BLaER1 treated with 17β-estradiol and CSF1 and Interleukin-3, amounts not matched to agents 10 nM and 100 nM (cell line): ENCODE measurements around the gene COL2A1.

Experiments used
- H3K27ac ChIP-seq, 11 experiments: shearing (Covaris generic); formaldehyde crosslinking; 2 replicates each; pipeline ENCODE4 v1.8.1; 2022
- H3K27me3 ChIP-seq, 11 experiments: shearing (Covaris generic); formaldehyde crosslinking; 2 replicates each; pipeline ENCODE4 v1.8.1; 2022
- H3K36me3 ChIP-seq, 11 experiments: shearing (Covaris generic); formaldehyde crosslinking; 2 replicates each; pipeline ENCODE4 v1.8.1; 2022
- H3K4me1 ChIP-seq, 10 experiments: shearing (Covaris generic); formaldehyde crosslinking; 2 replicates each; pipeline ENCODE4 v1.8.1; 2022
- H3K4me2 ChIP-seq, 11 experiments: shearing (Covaris generic); formaldehyde crosslinking; 2 replicates each; pipeline ENCODE4 v1.8.1; 2022
- H3K4me3 ChIP-seq, 10 experiments: shearing (Covaris generic); formaldehyde crosslinking; 2 replicates each; pipeline ENCODE4 v1.8.1; 2022
- H3K9ac ChIP-seq, 11 experiments: shearing (Covaris generic); formaldehyde crosslinking; 2 replicates each; pipeline ENCODE4 v1.8.1; 2022
- H3K9me3 ChIP-seq, 11 experiments: shearing (Covaris generic); formaldehyde crosslinking; replicated peaks in 1 of 11; 2 replicates each; pipeline ENCODE4 v1.8.1; 2022
- H4K20me1 ChIP-seq, 11 experiments: shearing (Covaris generic); formaldehyde crosslinking; 2 replicates each; pipeline ENCODE4 v1.8.1; 2022
- Cebpa-rat ChIP-seq, 11 experiments: shearing (Covaris generic); IDR thresholded peaks; 2 replicates each; pipeline ENCODE4 v1.8.1; 2022

The COL2A1 gene

GRCh38 chr12:48004053-48004941 lies at the start of gene COL2A1:
COL2A1 (minus strand) TSS chr12:48004476; CDS start chr12:48004321, 155 bp downstream.
- Histone ChIP-seq H3K27me3 (peaks cover 71 to 88% (median 80%) of the 10 kb centered on the region in 11 experiments), H3K4me1 (peaks cover 25 to 37% (median 35%) of the 10 kb centered on the region in 10 experiments; a peak in 19 of 20 replicates), H3K27ac (no peak within 1 kb of the TSS)

GRCh38 chr12:48053883-48054282 lies 49.6 kb upstream of the COL2A1 start:
- no peak overlapping the region for H3K9ac ChIP-seq
- H4K20me1 ChIP-seq, result no peaks in the 10 kb centered on the region
- H3K9me3 ChIP-seq, result peaks cover 13 to 18% (median 18%) of the 10 kb centered on the region in 11 experiments
- no peak for TF ChIP-seq Cebpa-rat (IDR thresholded peaks at IDR 0.05)
- H3K4me3 ChIP-seq, result no peak overlapping the region
- peak overlapping the region in 1 of 11 experiments; percentile 18; a peak in 1 of 22 replicates for H3K4me2 ChIP-seq
- H3K36me3 ChIP-seq, result peaks cover 32 to 67% (median 52%) of the 10 kb centered on the region in 11 experiments
- H3K27ac ChIP-seq, result no peak overlapping the region
- no peaks in the 10 kb centered on the region for H3K27me3 ChIP-seq
- peaks cover 0 to 14% (median 0%) of the 10 kb centered on the region in 10 experiments; a peak in 2 of 20 replicates for H3K4me1 ChIP-seq

More at GRCh38 chr12:48004053-48004941, at the start of gene COL2A1:
- no peaks in the 10 kb centered on the region for H3K36me3 ChIP-seq
- peak within 1 kb of the TSS in 5 of 11 experiments; percentile 7 to 52 (median 39); a peak in 6 of 22 replicates for H3K9ac ChIP-seq
- peak within 1 kb of the TSS; percentile 85 to 95 (median 89) for H3K4me2 ChIP-seq
- peak within 1 kb of the TSS; percentile 38 to 68 (median 53) for H3K4me3 ChIP-seq
- peaks cover 0 to 53% (median 32%) of the 10 kb centered on the region in 11 experiments; a peak in 17 of 22 replicates for H4K20me1 ChIP-seq
- no peaks in the 10 kb centered on the region for H3K9me3 ChIP-seq
- no peak for TF ChIP-seq Cebpa-rat (IDR thresholded peaks at IDR 0.05)

GRCh38 chr12:48053122-48053521 lies 48.8 kb upstream of the COL2A1 start:
- H3K9ac ChIP-seq, result no peak overlapping the region
- no peak overlapping the region for H3K4me2 ChIP-seq
- no peak for TF ChIP-seq Cebpa-rat (IDR thresholded peaks at IDR 0.05)
- peaks cover 5 to 11% (median 10%) of the 10 kb centered on the region in 11 experiments; a peak in 20 of 22 replicates for H3K9me3 ChIP-seq
- no peak overlapping the region for H3K27ac ChIP-seq
- H3K36me3 ChIP-seq, result peaks cover 32 to 67% (median 52%) of the 10 kb centered on the region in 11 experiments
- H3K4me3 ChIP-seq, result no peak overlapping the region
- H3K4me1 ChIP-seq, result peaks cover 0 to 14% (median 0%) of the 10 kb centered on the region in 10 experiments; a peak in 2 of 20 replicates
- H4K20me1 ChIP-seq, result no peaks in the 10 kb centered on the region
- H3K27me3 ChIP-seq, result no peaks in the 10 kb centered on the region

DNA sequence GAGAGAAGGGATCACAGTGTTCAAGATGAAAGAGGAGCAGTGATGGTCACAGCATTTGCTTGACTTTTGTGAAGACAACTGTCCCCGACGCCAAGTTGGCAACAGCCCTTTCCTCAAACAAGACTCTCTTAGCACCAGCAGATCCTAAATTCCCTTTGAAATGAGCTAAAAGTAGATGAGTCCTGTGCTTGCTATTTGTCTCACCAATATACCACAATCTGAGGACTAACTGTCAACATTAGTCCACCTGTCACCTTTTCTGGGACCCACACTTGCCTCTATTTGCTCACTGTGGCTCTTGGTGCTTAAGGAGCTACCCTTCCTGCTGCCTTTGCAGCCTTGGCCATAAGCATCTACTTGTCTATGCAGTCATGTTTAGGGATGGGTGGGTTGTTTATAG lies 47.4 kb upstream of the COL2A1 start:
- Histone ChIP-seq H3K4me1 (peaks cover 0 to 14% (median 0%) of the 10 kb centered on the region in 10 experiments; a peak in 2 of 20 replicates), H3K9me3 (no peaks in the 10 kb centered on the region), H3K27ac (no peak overlapping the region), H3K36me3 (peaks cover 43 to 71% (median 59%) of the 10 kb centered on the region in 11 experiments), H3K9ac (no peak overlapping the region), H3K27me3 (no peaks in the 10 kb centered on the region), H3K4me2 (no peak overlapping the region), H3K4me3 (no peak overlapping the region), H4K20me1 (no peaks in the 10 kb centered on the region)
- TF ChIP-seq Cebpa-rat (IDR thresholded peaks at IDR 0.05), result no peak

DNA sequence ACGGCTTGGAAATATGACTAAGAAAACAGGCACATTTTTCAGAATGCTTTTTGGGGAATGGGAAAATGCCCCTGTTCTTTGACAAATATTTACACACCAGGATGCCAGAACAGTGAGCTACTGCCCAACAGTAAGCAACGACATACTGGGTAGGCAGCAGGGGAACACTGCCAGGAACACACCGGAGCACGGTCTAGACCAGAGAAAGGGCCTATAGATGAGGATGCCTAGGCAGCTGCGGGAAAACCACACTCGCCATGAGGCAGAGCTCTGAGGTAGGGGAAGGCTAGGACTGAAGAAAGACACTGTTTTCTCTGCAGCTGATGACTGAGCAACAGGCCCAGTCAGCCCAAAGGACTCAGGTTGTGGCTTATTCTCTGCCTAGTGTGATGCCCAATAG lies 45.9 kb upstream of the COL2A1 start:
- no peak overlapping the region for H3K27ac ChIP-seq
- no peaks in the 10 kb centered on the region for H3K27me3 ChIP-seq
- no peak for TF ChIP-seq Cebpa-rat (IDR thresholded peaks at IDR 0.05)
- no peak overlapping the region for H3K4me3 ChIP-seq
- peaks cover 55 to 84% (median 71%) of the 10 kb centered on the region in 11 experiments for H3K36me3 ChIP-seq
- H3K9ac ChIP-seq, result no peak overlapping the region
- no peak overlapping the region for H3K4me2 ChIP-seq
- no peaks in the 10 kb centered on the region for H4K20me1 ChIP-seq
- H3K4me1 ChIP-seq, result peaks cover 0 to 14% (median 0%) of the 10 kb centered on the region in 10 experiments; a peak in 2 of 20 replicates
- H3K9me3 ChIP-seq, result no peaks in the 10 kb centered on the region

- no peaks in the 10 kb centered on the region for H3K9me3 ChIP-seq
- no peak for TF ChIP-seq Cebpa-rat (IDR thresholded peaks at IDR 0.05)
Observed at GRCh38 chr12:48045965-48046518, 41.8 kb upstream of the COL2A1 start.

GRCh38 chr12:48045061-48045846 lies 41.0 kb upstream of the COL2A1 start:
- Histone ChIP-seq H3K36me3 (peaks cover 69 to 88% (median 84%) of the 10 kb centered on the region in 11 experiments), H3K27me3 (no peaks in the 10 kb centered on the region), H3K9ac (no peak overlapping the region), H3K4me2 (no peak overlapping the region), H3K4me1 (no peaks in the 10 kb centered on the region), H4K20me1 (no peaks in the 10 kb centered on the region), H3K9me3 (no peaks in the 10 kb centered on the region), H3K4me3 (no peak overlapping the region), H3K27ac (no peak overlapping the region)
- no peak for TF ChIP-seq Cebpa-rat (IDR thresholded peaks at IDR 0.05)

More at GRCh38 chr12:48045965-48046518, 41.8 kb upstream of the COL2A1 start:
- Histone ChIP-seq H3K27ac (no peak overlapping the region), H3K9ac (no peak overlapping the region), H3K4me2 (no peak overlapping the region), H3K27me3 (no peaks in the 10 kb centered on the region), H4K20me1 (no peaks in the 10 kb centered on the region), H3K36me3 (peaks cover 76 to 96% (median 92%) of the 10 kb centered on the region in 11 experiments), H3K4me3 (no peak overlapping the region), H3K4me1 (no peaks in the 10 kb centered on the region)

- no peaks in the 10 kb centered on the region for H3K27me3 ChIP-seq
Observed at GRCh38 chr12:48044396-48044795, 40.1 kb upstream of the COL2A1 start.

More at GRCh38 chr12:48044396-48044795, 40.1 kb upstream of the COL2A1 start:
- Histone ChIP-seq H4K20me1 (no peaks in the 10 kb centered on the region), H3K4me1 (no peaks in the 10 kb centered on the region), H3K4me3 (no peak overlapping the region), H3K36me3 (peaks cover 60 to 80% (median 75%) of the 10 kb centered on the region in 11 experiments), H3K9ac (no peak overlapping the region), H3K27ac (no peak overlapping the region), H3K9me3 (no peaks in the 10 kb centered on the region), H3K4me2 (no peak overlapping the region)
- no peak for TF ChIP-seq Cebpa-rat (IDR thresholded peaks at IDR 0.05)
